ENCODE results near the gene ITGB3.

ITGB3 gene

GRCh38 chr17:47240806-47241205, 12.8 kb upstream of the ITGB3 start:
- no peak for DNase-seq
- no peak for ATAC-seq (replicated peaks)
- Mint-ChIP-seq H3K36me3 (ENCODE audit: insufficient read depth) (peaks cover 4% of the 10 kb centered on the region), H3K4me1 (ENCODE audit: low read depth in 2 of 2) (peaks cover 10 to 11% of the 10 kb centered on the region in 2 donors), H3K27ac (peak overlapping the region in 1 of 2 donors; percentile 18), H3K9me3 (no peaks in the 10 kb centered on the region), H3K4me3 (no peak overlapping the region), H3K27me3 (peaks cover 11 to 12% of the 10 kb centered on the region in 2 donors)

- H3K27me3 Mint-ChIP-seq: peaks cover 22 to 24% of the 10 kb centered on the region in 2 donors
- DNase-seq (no peak), ATAC-seq (replicated peaks) (no peak)
- no peaks in the 10 kb centered on the region for H3K9me3 Mint-ChIP-seq
- peaks cover 4% of the 10 kb centered on the region for H3K36me3 Mint-ChIP-seq (ENCODE audit: insufficient read depth)
- no peak overlapping the region for H3K27ac Mint-ChIP-seq
- peaks cover 10 to 11% of the 10 kb centered on the region in 2 donors for H3K4me1 Mint-ChIP-seq (ENCODE audit: low read depth in 2 of 2)
- no peak overlapping the region for H3K4me3 Mint-ChIP-seq
These were observed 11.0 kb upstream of the ITGB3 start for GRCh38 chr17:47242648-47243047.

GRCh38 chr17:47243737-47244598, 9.7 kb upstream of the ITGB3 start:
- Mint-ChIP-seq H3K4me1 (ENCODE audit: low read depth in 2 of 2) (peaks cover 10 to 11% of the 10 kb centered on the region in 2 donors), H3K27ac (no peak overlapping the region), H3K36me3 (ENCODE audit: insufficient read depth) (peaks cover 4% of the 10 kb centered on the region), H3K4me3 (no peak overlapping the region), H3K27me3 (peaks cover 22 to 24% of the 10 kb centered on the region in 2 donors), H3K9me3 (no peaks in the 10 kb centered on the region)
- no peak for DNase-seq
- ATAC-seq (replicated peaks): no peak

- Mint-ChIP-seq H3K9me3 (no peaks in the 10 kb centered on the region), H3K27me3 (peaks cover 22 to 24% of the 10 kb centered on the region in 2 donors), H3K27ac (no peak overlapping the region), H3K4me3 (no peak overlapping the region), H3K4me1 (ENCODE audit: low read depth in 2 of 2) (peaks cover 7 to 8% of the 10 kb centered on the region in 2 donors), H3K36me3 (ENCODE audit: insufficient read depth) (peaks cover 4% of the 10 kb centered on the region)
- ATAC-seq (replicated peaks) (no peak), DNase-seq (no peak)
These were observed 8.9 kb upstream of the ITGB3 start for GRCh38 chr17:47244697-47245096.

GRCh38 chr17:47246120-47246519, 7.5 kb upstream of the ITGB3 start:
- ATAC-seq (replicated peaks): no peak
- H3K27ac Mint-ChIP-seq: no peak overlapping the region
- no peaks in the 10 kb centered on the region for H3K4me1 Mint-ChIP-seq (ENCODE audit: low read depth in 2 of 2)
- H3K4me3 Mint-ChIP-seq: no peak overlapping the region
- peaks cover 4% of the 10 kb centered on the region for H3K36me3 Mint-ChIP-seq (ENCODE audit: insufficient read depth)
- no peaks in the 10 kb centered on the region for H3K9me3 Mint-ChIP-seq
- peaks cover 22 to 24% of the 10 kb centered on the region in 2 donors for H3K27me3 Mint-ChIP-seq
- no peak for DNase-seq

GRCh38 chr17:47250855-47251254, 2.8 kb upstream of the ITGB3 start:
- no peak for ATAC-seq (replicated peaks)
- H3K9me3 Mint-ChIP-seq: no peaks in the 10 kb centered on the region
- H3K4me3 Mint-ChIP-seq: no peak overlapping the region
- H3K4me1 Mint-ChIP-seq (ENCODE audit: low read depth in 2 of 2): peaks cover 9 to 10% of the 10 kb centered on the region in 2 donors
- H3K27ac Mint-ChIP-seq: no peak overlapping the region
- peaks cover 32 to 44% of the 10 kb centered on the region in 2 donors for H3K27me3 Mint-ChIP-seq
- no peak for DNase-seq
- H3K36me3 Mint-ChIP-seq (ENCODE audit: insufficient read depth): no peaks in the 10 kb centered on the region

- Mint-ChIP-seq H3K4me1 (ENCODE audit: low read depth in 2 of 2) (peaks cover 9 to 10% of the 10 kb centered on the region in 2 donors), H3K27me3 (peaks cover 32 to 44% of the 10 kb centered on the region in 2 donors), H3K4me3 (no peak overlapping the region), H3K9me3 (no peaks in the 10 kb centered on the region), H3K36me3 (ENCODE audit: insufficient read depth) (no peaks in the 10 kb centered on the region), H3K27ac (no peak overlapping the region)
- ATAC-seq (replicated peaks) (no peak), DNase-seq (no peak)
These were observed 2.1 kb upstream of the ITGB3 start for GRCh38 chr17:47251421-47251940.

- Mint-ChIP-seq H3K9me3 (no peaks in the 10 kb centered on the region), H3K36me3 (ENCODE audit: insufficient read depth) (no peaks in the 10 kb centered on the region), H3K4me3 (peak overlapping the region; percentile 82 to 90), H3K27me3 (peaks cover 36 to 46% of the 10 kb centered on the region in 2 donors), H3K27ac (no peak overlapping the region), H3K4me1 (ENCODE audit: low read depth in 2 of 2) (peaks cover 9 to 10% of the 10 kb centered on the region in 2 donors)
- ATAC-seq (replicated peaks) (no peak), DNase-seq (no peak)
These were observed 1.4 kb upstream of the ITGB3 start for GRCh38 chr17:47252209-47252608.

- Mint-ChIP-seq H3K27ac (no peak overlapping the region), H3K36me3 (ENCODE audit: insufficient read depth) (no peaks in the 10 kb centered on the region), H3K27me3 (peaks cover 43 to 53% of the 10 kb centered on the region in 2 donors), H3K4me1 (ENCODE audit: low read depth in 2 of 2) (peaks cover 10 to 13% of the 10 kb centered on the region in 2 donors), H3K9me3 (no peaks in the 10 kb centered on the region), H3K4me3 (peak overlapping the region; percentile 82 to 90)
- ATAC-seq (replicated peaks) (no peak), DNase-seq (no peak)
These were observed 688 bp upstream of the ITGB3 start for GRCh38 chr17:47252766-47253512.

GRCh38 chr17:47254403-47254943, 846 bp downstream of the ITGB3 start:
- peaks cover 58 to 67% of the 10 kb centered on the region in 2 donors for H3K27me3 Mint-ChIP-seq
- no peak overlapping the region for H3K27ac Mint-ChIP-seq
- no peaks in the 10 kb centered on the region for H3K9me3 Mint-ChIP-seq
- ATAC-seq (replicated peaks) (no peak), DNase-seq (no peak)
- no peaks in the 10 kb centered on the region for H3K36me3 Mint-ChIP-seq (ENCODE audit: insufficient read depth)
- H3K4me1 Mint-ChIP-seq (ENCODE audit: low read depth in 2 of 2): peaks cover 10 to 13% of the 10 kb centered on the region in 2 donors
- peak overlapping the region; percentile 82 to 90 for H3K4me3 Mint-ChIP-seq

- peaks cover 62 to 76% of the 10 kb centered on the region in 2 donors for H3K27me3 Mint-ChIP-seq
- no peak overlapping the region for H3K27ac Mint-ChIP-seq
- no peak overlapping the region for H3K4me3 Mint-ChIP-seq
- DNase-seq: no peak
- H3K36me3 Mint-ChIP-seq (ENCODE audit: insufficient read depth): no peaks in the 10 kb centered on the region
- peaks cover 10 to 13% of the 10 kb centered on the region in 2 donors for H3K4me1 Mint-ChIP-seq (ENCODE audit: low read depth in 2 of 2)
- H3K9me3 Mint-ChIP-seq: no peaks in the 10 kb centered on the region
- ATAC-seq (replicated peaks): no peak
These were observed 4.2 kb downstream of the ITGB3 start for GRCh38 chr17:47257651-47258339.

- peaks cover 37 to 39% of the 10 kb centered on the region in 2 donors for H3K27me3 Mint-ChIP-seq
These were observed 9.0 kb downstream of the ITGB3 start for GRCh38 chr17:47262586-47262985.

GRCh38 chr17:47264166-47264565, 10.5 kb downstream of the ITGB3 start:
- Mint-ChIP-seq H3K27me3 (peaks cover 21 to 24% of the 10 kb centered on the region in 2 donors), H3K27ac (no peak overlapping the region), H3K4me1 (ENCODE audit: low read depth in 2 of 2) (no peaks in the 10 kb centered on the region), H3K9me3 (no peaks in the 10 kb centered on the region), H3K4me3 (no peak overlapping the region), H3K36me3 (ENCODE audit: insufficient read depth) (no peaks in the 10 kb centered on the region)
- DNase-seq: no peak
- ATAC-seq (replicated peaks): no peak

More at GRCh38 chr17:47262586-47262985, 9.0 kb downstream of the ITGB3 start:
- Mint-ChIP-seq H3K4me1 (ENCODE audit: low read depth in 2 of 2) (peaks cover 0 to 3% of the 10 kb centered on the region in 2 donors), H3K4me3 (no peak overlapping the region), H3K9me3 (no peaks in the 10 kb centered on the region), H3K27ac (no peak overlapping the region), H3K36me3 (ENCODE audit: insufficient read depth) (no peaks in the 10 kb centered on the region)
- DNase-seq (no peak), ATAC-seq (replicated peaks) (no peak)
